Lower leg skin (tissue), 3 donors: Measurements from ENCODE around the gene PLAAT1.

Experiments
- CTCF ChIP-seq, 3 donors: fragments of 450-650 bp; IDR thresholded peaks; one replicate each; pipeline ENCODE4 v1.5.1; 2016; ENCODE audit warnings: antibody characterized with exemption in 3 of 3, mild to moderate bottlenecking in 3 of 3, moderate library complexity in 2 of 3
- POLR2A ChIP-seq, 2 donors: fragments of 450-650 bp; IDR thresholded peaks; one replicate each; pipeline ENCODE4 v1.6.1; 2016 to 2017; ENCODE audit warnings: antibody characterized with exemption in 2 of 2, mild to moderate bottlenecking in 1 of 2, moderate library complexity in 1 of 2

- TF ChIP-seq CTCF (IDR thresholded peaks at IDR 0.05): no peak
- TF ChIP-seq POLR2A (IDR thresholded peaks at IDR 0.05): no peak
These were observed 2.5 kb downstream of the PLAAT1 start for GRCh38 chr3:193243571-193243970.
